OCI-LY7 (cell line): ENCODE results near the gene TMEM238. TPM values are rescaled to one million over a fixed set of nuclear protein-coding genes. Genes with fewer than 3 reads are reported as not detected.

ENCODE experiments used
- BruUV-seq: library from RNA; stranded (reverse); fragments of 400-500 nt; replicated peaks from 2 replicates; lab custom pipeline; 2021; lab: Mats Ljungman, UMichigan
- CTCF ChIA-PET: fragments of 300-600 bp; sonication (Branson Sonifier 250); formaldehyde crosslinking; loops from one replicate; lab custom pipeline; 2022; ENCODE audit warnings: antibody characterized with exemption; ENCODE audit not compliant: unreplicated experiment; lab: Charles Lee
- POLR2A ChIA-PET: fragments of 300-600 bp; sonication (Branson Sonifier 250); formaldehyde crosslinking; loops from one replicate; lab custom pipeline; 2022; ENCODE audit warnings: antibody characterized with exemption; lab: Charles Lee
- DNase-seq: peaks from one replicate; pipeline ENCODE4 v3.0.0-alpha.2; 2015; ENCODE audit warnings: low spot score
- H2AFZ ChIP-seq: fragments of 200-600 bp; sonication (generic), shearing (Covaris generic); 2 replicates; pipeline ENCODE4 v1.6.1; 2014; ENCODE audit warnings: mild to moderate bottlenecking, antibody characterized with exemption, low read length, moderate library complexity
- H3K27ac ChIP-seq: fragments of 200-600 bp; sonication (generic); 2 replicates; pipeline ENCODE4 v1.5.1; 2014; ENCODE audit warnings: mixed run types, low read depth, mild to moderate bottlenecking, moderate library complexity, low read length, inconsistent platforms; ENCODE audit not compliant: poor library complexity, severe bottlenecking
- H3K36me3 ChIP-seq: fragments of 200-600 bp; sonication (generic); 2 replicates; pipeline ENCODE4 v1.6.1; 2014; ENCODE audit warnings: mild to moderate bottlenecking, antibody characterized with exemption, low read length, moderate library complexity, mixed read lengths; ENCODE audit not compliant: insufficient read depth
- H3K4me1 ChIP-seq: fragments of 200-600 bp; sonication (generic); 2 replicates; pipeline ENCODE4 v1.5.1; 2014; ENCODE audit warnings: mild to moderate bottlenecking, low read length; ENCODE audit not compliant: insufficient read depth, poor library complexity, severe bottlenecking
- H3K4me2 ChIP-seq: fragments of 200-600 bp; sonication (generic); 2 replicates; pipeline ENCODE4 v1.6.1; 2014; ENCODE audit warnings: mild to moderate bottlenecking, low read length
- H3K4me3 ChIP-seq: fragments of 200-600 bp; sonication (generic); 2 replicates; pipeline ENCODE4 v1.5.1; 2014; ENCODE audit warnings: mild to moderate bottlenecking, low read depth, low read length; ENCODE audit not compliant: poor library complexity, severe bottlenecking
- H3K79me2 ChIP-seq: fragments of 200-600 bp; sonication (generic); 2 replicates; pipeline ENCODE4 v1.6.1; 2016; ENCODE audit warnings: low read depth, mild to moderate bottlenecking, low read length, moderate library complexity, mixed read lengths; ENCODE audit not compliant: insufficient read depth
- H3K9me2 ChIP-seq: fragments of 200-600 bp; sonication (generic); 2 replicates; pipeline ENCODE4 v1.6.1; 2016; ENCODE audit warnings: mild to moderate bottlenecking, low read length, mixed read lengths; ENCODE audit not compliant: insufficient read depth
- H3K9me3 ChIP-seq: fragments of 200-600 bp; sonication (generic); 2 replicates; pipeline ENCODE4 v1.6.1; 2014; ENCODE audit warnings: mild to moderate bottlenecking, mixed run types, low read length, mixed read lengths
- H4K20me1 ChIP-seq: fragments of 200-600 bp; sonication (generic); 2 replicates; pipeline ENCODE4 v1.6.1; 2014; ENCODE audit warnings: mild to moderate bottlenecking, antibody characterized with exemption, low read length, moderate library complexity, mixed read lengths; ENCODE audit not compliant: insufficient read depth
- CTCF ChIP-seq: fragments of 200-600 bp; sonication (generic); conservative IDR thresholded peaks from 2 replicates; pipeline ENCODE4 v1.5.1; 2014; ENCODE audit warnings: mild to moderate bottlenecking, antibody characterized with exemption, low read length, moderate library complexity, mixed read lengths
- EZH2phosphoT487 ChIP-seq: fragments of 200-600 bp; sonication (generic); IDR thresholded peaks from 2 replicates; pipeline ENCODE4 v1.6.1; 2018; ENCODE audit warnings: low read depth, borderline replicate concordance, mild to moderate bottlenecking, mixed run types, antibody characterized with exemption, low read length, moderate library complexity, mixed read lengths
- intact Hi-C: fragments of 100-400 bp; cut with micrococcal nuclease; formaldehyde crosslinking; loops from one replicate; pipeline ENCODE4 v1.10.0; 2022; ENCODE audit not compliant: unreplicated experiment
- total RNA-seq, 2 experiments: library from RNA; depleted of rRNA in 1 of 2; stranded (reverse); fragments of >200 nt in 1 of 2; shearing (Covaris generic) in 1 of 2; gene quantifications; 2 replicates each; pipeline ENCODE4 v1.2.3, GENCODE V29; 2014 to 2022

Gene TMEM238
- total RNA-seq, 2 experiments from 2014 or later, result 2.7 to 6.5 TPM

- Histone ChIP-seq H3K4me3 (no peak overlapping the region), H3K9me2 (no peaks in the 10 kb centered on the region), H3K4me2 (no peak overlapping the region), H4K20me1 (no peaks in the 10 kb centered on the region), H2AFZ (no peak overlapping the region), H3K9me3 (no peaks in the 10 kb centered on the region), H3K4me1 (no peaks in the 10 kb centered on the region), H3K79me2 (no peaks in the 10 kb centered on the region), H3K36me3 (no peaks in the 10 kb centered on the region), H3K27ac (no peak overlapping the region)
- DNase-seq, result no peak
- no TSS peak for BruUV-seq
- intact Hi-C loops, result no loop called here
- ChIA-PET POLR2A (no interaction called here), CTCF (no interaction called here)
- TF ChIP-seq CTCF (no peak), EZH2phosphoT487 (no peak)
Measured at GRCh38 chr19:55377356-55378131, 6.5 kb downstream of the TMEM238 start.

- Histone ChIP-seq H3K9me3 (no peaks in the 10 kb centered on the region), H4K20me1 (no peaks in the 10 kb centered on the region), H3K9me2 (no peaks in the 10 kb centered on the region), H3K4me2 (no peak within 1 kb of the TSS), H3K4me1 (no peaks in the 10 kb centered on the region), H2AFZ (no peak within 1 kb of the TSS), H3K27ac (no peak within 1 kb of the TSS), H3K36me3 (no peaks in the 10 kb centered on the region), H3K4me3 (no peak within 1 kb of the TSS), H3K79me2 (no peaks in the 10 kb centered on the region)
- TF ChIP-seq CTCF (no peak), EZH2phosphoT487 (no peak)
- ChIA-PET CTCF (no interaction called here), POLR2A (interaction anchor here (0.7 kb wide), 1 partner anchor 258 kb away, joined by 7 read pairs; no protein-coding TSS in a partner anchor)
- intact Hi-C loops, result no loop called here
- no peak for DNase-seq
- BruUV-seq, result no TSS peak
Measured at GRCh38 chr19:55376241-55376933, 7.7 kb downstream of the TMEM238 start, which contains the start of gene TMEM190. TMEM190 (plus strand) TSS chr19:55376826; CDS start chr19:55376854, 28 bp downstream.
